GM12891 (cell line): ENCODE measurements around the gene PIGZ.

Experiments
- POLR2A ChIP-seq: IDR thresholded peaks from 2 replicates; pipeline ENCODE4 v1.6.1; 2011; ENCODE audit warnings: low read depth, low read length, control low read depth
- POLR2AphosphoS5 ChIP-seq: IDR thresholded peaks from 2 replicates; pipeline ENCODE4 v1.6.1; 2011; ENCODE audit warnings: low read depth, low read length, control low read depth
- POU2F2 ChIP-seq: IDR thresholded peaks from 2 replicates; pipeline ENCODE4 v1.6.1; 2011; ENCODE audit warnings: low read depth, mild to moderate bottlenecking, control low read depth, low read length, moderate library complexity
- SPI1 ChIP-seq: IDR thresholded peaks from 2 replicates; pipeline ENCODE4 v1.6.1; 2011; ENCODE audit warnings: low read depth, low read length, control low read depth
- TAF1 ChIP-seq: IDR thresholded peaks from 2 replicates; pipeline ENCODE4 v1.6.1; 2011; ENCODE audit warnings: low read depth, low read length, control low read depth

GRCh38 chr3:197009532-197010019, 40.9 kb upstream of the PIGZ start:
- no peak for TF ChIP-seq POLR2A
- TF ChIP-seq POLR2AphosphoS5: no peak
- no peak for TF ChIP-seq SPI1
- no peak for TF ChIP-seq TAF1
- no peak for TF ChIP-seq POU2F2
